K562 (cell line): ENCODE measurements around the gene SMIM21. TPM values are rescaled to one million over a fixed set of nuclear protein-coding genes. Genes with fewer than 3 reads are reported as not detected.

ENCODE experiments used
- ATAC-seq: fragments of 200-7000 bp; cut with Tn5 transposase; 3 replicates; pipeline ENCODE4 v1.9.1; 2020; ENCODE audit warnings: moderate library complexity
- BruUV-seq: library from RNA; stranded (reverse); fragments of 400-500 nt; replicated peaks from 2 replicates; lab custom pipeline; 2021; lab: Mats Ljungman, UMichigan
- CTCF ChIA-PET: fragments of 300-600 bp; formaldehyde crosslinking; extraction: SDS; loops from one replicate; lab custom pipeline; 2021; ENCODE audit warnings: low intra/inter-chr PET ratio; lab: Yijun Ruan, JAX
- POLR2A ChIA-PET: fragments of 300-600, 350-650 bp; sonication (Branson Sonifier 250); formaldehyde crosslinking; extraction: SDS; loops from one replicate; lab custom pipeline; 2021; ENCODE audit warnings: antibody characterized with exemption, inconsistent platforms; lab: Yijun Ruan, JAX
- DNase-seq, 4 experiments: peaks; one replicate each; pipeline versions ENCODE4 v3.0.0 to v3.0.0-alpha.2; 2011 to 2018; ENCODE audit warnings: low spot score in 3 of 4, mixed read lengths in 3 of 4; ENCODE audit errors: extremely low read depth in 1 of 4
- FAIRE-seq: peaks from 2 replicates; lab custom pipeline; 2011; peaks lifted over from hg19 to GRCh38; lab: Jason Lieb, UNC
- H2AFZ ChIP-seq: 2 replicates; pipeline ENCODE4 v1.6.0; 2011; ENCODE audit warnings: low read depth, low read length, control low read depth, inconsistent platforms
- H3K27ac ChIP-seq: fragments of 200-600 bp; 3 replicates; pipeline ENCODE4 v1.8.0; 2011; ENCODE audit warnings: low read depth, mild to moderate bottlenecking, control low read depth, inconsistent platforms, low read length, moderate library complexity, mixed read lengths; ENCODE audit errors: extremely low read depth
- H3K27me3 ChIP-seq, 2 experiments: fragments of 300-600 bp in 1 of 2; 2 replicates in 1 of 2; 3 replicates in 1 of 2; pipeline versions ENCODE4 v1.6.0 to v1.8.0; 2011; ENCODE audit warnings: inconsistent platforms in 2 of 2, low read length in 2 of 2, mild to moderate bottlenecking in 1 of 2, mixed read lengths in 1 of 2, moderate library complexity in 1 of 2; ENCODE audit not compliant: control insufficient read depth in 2 of 2, insufficient read depth in 2 of 2
- H3K36me3 ChIP-seq: fragments of 300-600 bp; 3 replicates; pipeline ENCODE4 v1.8.0; 2011; ENCODE audit warnings: mild to moderate bottlenecking, low read length, inconsistent platforms; ENCODE audit not compliant: control insufficient read depth, insufficient read depth
- H3K4me1 ChIP-seq, 2 experiments: fragments of 200-600 bp in 1 of 2; replicated peaks in 1 of 2; 2 replicates in 1 of 2; 3 replicates in 1 of 2; pipeline versions ENCODE4 v1.5.1 to v1.8.0; 2011; ENCODE audit warnings: inconsistent platforms in 2 of 2, low read length in 2 of 2, mild to moderate bottlenecking in 1 of 2, mixed read lengths in 1 of 2, moderate library complexity in 1 of 2; ENCODE audit not compliant: control insufficient read depth in 2 of 2, insufficient read depth in 2 of 2
- H3K4me2 ChIP-seq: 2 replicates; pipeline ENCODE4 v1.6.1; 2011; ENCODE audit warnings: low read length, control low read depth, inconsistent platforms, mixed read lengths; ENCODE audit not compliant: insufficient read depth
- H3K4me3 ChIP-seq: fragments of 200-600 bp; sonication (generic), shearing (Covaris generic); 2 replicates; pipeline ENCODE4 v1.5.1; 2016; ENCODE audit warnings: control low read depth, inconsistent platforms
- H3K79me2 ChIP-seq: fragments of 200-600 bp; 3 replicates; pipeline ENCODE4 v1.8.0; 2011; ENCODE audit warnings: low read length, inconsistent platforms; ENCODE audit not compliant: control insufficient read depth, insufficient read depth
- H3K9ac ChIP-seq, 2 experiments: 2 replicates each; pipeline versions ENCODE4 v1.6.0 to v1.6.1; 2011; ENCODE audit warnings: low read depth in 2 of 2, low read length in 2 of 2, control low read depth in 1 of 2, inconsistent platforms in 1 of 2, mild to moderate bottlenecking in 1 of 2, mixed read lengths in 1 of 2; ENCODE audit not compliant: insufficient read depth in 1 of 2
- H3K9me1 ChIP-seq: one replicate; pipeline ENCODE4 v1.6.0; 2011; ENCODE audit warnings: inconsistent platforms, mild to moderate bottlenecking, low read length, moderate library complexity; ENCODE audit not compliant: control insufficient read depth, insufficient read depth
- H3K9me3 ChIP-seq: replicated peaks from 2 replicates; pipeline ENCODE4 v1.5.1; 2011; ENCODE audit warnings: low read depth, low read length, inconsistent platforms; ENCODE audit not compliant: control insufficient read depth, insufficient read depth
- H4K20me1 ChIP-seq: replicated peaks from 2 replicates; pipeline ENCODE4 v1.6.1; 2011; ENCODE audit warnings: low read length, inconsistent platforms, mixed read lengths; ENCODE audit not compliant: control insufficient read depth, insufficient read depth
- ERF ChIP-seq: fragments of 450-650 bp; formaldehyde crosslinking; IDR thresholded peaks from 2 replicates; pipeline ENCODE4 v1.4.0; 2020; ENCODE audit warnings: mild to moderate bottlenecking, mixed read lengths
- GTF2A2 ChIP-seq: IDR thresholded peaks from 2 replicates; pipeline ENCODE4 v1.6.1; 2016; ENCODE audit warnings: mild to moderate bottlenecking, missing genetic modification characterization, missing compliant biosample characterization
- NFE2 ChIP-seq: IDR thresholded peaks from 2 replicates; pipeline ENCODE4 v1.6.1; 2014; ENCODE audit warnings: antibody characterized with exemption, low read depth
- NFE2L1 ChIP-seq: fragments of 450-650 bp; IDR thresholded peaks from 2 replicates; pipeline ENCODE4 v1.6.1; 2016; ENCODE audit warnings: missing genetic modification characterization, low read depth, mild to moderate bottlenecking, missing compliant biosample characterization, moderate library complexity, borderline replicate concordance
- SAP30 ChIP-seq: fragments of 200-600 bp; sonication (generic); IDR thresholded peaks from 2 replicates; pipeline ENCODE4 v1.6.1; 2012; ENCODE audit warnings: borderline replicate concordance, low read depth, mild to moderate bottlenecking, moderate library complexity, low read length, control low read depth, inconsistent platforms; ENCODE audit not compliant: insufficient read depth, poor library complexity, severe bottlenecking
- SFPQ ChIP-seq: fragments of 200-400 bp; formaldehyde crosslinking; IDR thresholded peaks from 2 replicates; pipeline ENCODE4 v1.6.1; 2017; ENCODE audit warnings: mild to moderate bottlenecking, low read depth, low read length, moderate library complexity
- SIRT6 ChIP-seq: IDR thresholded peaks from one replicate; pipeline ENCODE4 v1.6.1; 2012; ENCODE audit warnings: low read depth, mild to moderate bottlenecking, control low read depth, inconsistent platforms, low read length, moderate library complexity
- ZNF184 ChIP-seq: sonication (generic); formaldehyde crosslinking; IDR thresholded peaks from 2 replicates; pipeline ENCODE4 v1.5.0; 2020; ENCODE audit warnings: missing genetic modification reagents
- ZNF444 ChIP-seq: fragments of 250-450 bp; sonication (Bioruptor Pico); IDR thresholded peaks from 2 replicates; pipeline ENCODE4 v1.4.0; 2020; ENCODE audit warnings: mild to moderate bottlenecking, moderate library complexity
- WGBS: fragments of 100-300 bp; shearing (Covaris generic); methylation state at CpG from one replicate; pipeline ENCODE4 v1.1.6; 2016; ENCODE audit warnings: low coverage, mixed read lengths; ENCODE audit not compliant: insufficient coverage; ENCODE audit errors: missing lambda C conversion rate; 5-methylcytosine and 5-hydroxymethylcytosine counted together
- in situ Hi-C: fragments of 300-500 bp; cut with MboI; formaldehyde crosslinking; loops from 4 replicates; pipeline ENCODE4 v1.15.0; 2018; ENCODE audit warnings: inconsistent platforms, mixed read lengths
- intact Hi-C: fragments of 100-400 bp; cut with micrococcal nuclease; formaldehyde crosslinking; loops from 2 replicates; pipeline ENCODE4 v1.14.2; 2022
- polyA plus RNA-seq, 8 experiments: library from polyadenylated mRNA; depleted of rRNA in 4 of 8; stranded (reverse) in 5 of 8; unstranded in 3 of 8; fragments of >200 nt; fragmentation: Nextera tagmentation in 2 of 8; fragmentation: Illumina TruSeq in 1 of 8; extraction: Ambion mirVana in 2 of 8; extraction: Trizol in 1 of 8; gene quantifications; 2 replicates each; pipeline versions ENCODE4 v1.2.1 to v1.2.3, GENCODE V29; 2011 to 2014; ENCODE audit warnings: inconsistent platforms in 1 of 8, missing spikeins in 1 of 8
- total RNA-seq, 7 experiments: library from RNA; depleted of rRNA in 6 of 7; stranded (reverse); fragments of >200 nt in 6 of 7; fragmentation: Illumina TruSeq in 2 of 7; extraction: Trizol in 2 of 7; gene quantifications; 2 replicates each; pipeline versions ENCODE4 v1.2.1 to v1.2.3, GENCODE V29; 2011 to 2021; ENCODE audit warnings: low replicate concordance in 1 of 7

SMIM21 gene
- total and polyA plus RNA-seq, 9 of the 15 experiments (the other 6 are each of a cell fraction or from before 2014, with no cell fraction given): not detected

- Histone ChIP-seq H3K4me1 (no peaks in the 10 kb centered on the region), H3K27me3 (peaks cover 0 to 24% of the 10 kb centered on the region in 2 experiments; a peak in 3 of 5 replicates), H3K79me2 (no peaks in the 10 kb centered on the region), H3K9me1 (no peaks in the 10 kb centered on the region), H4K20me1 (no peaks in the 10 kb centered on the region), H2AFZ (no peak overlapping the region), H3K9me3 (no peaks in the 10 kb centered on the region), H3K4me2 (no peak overlapping the region), H3K36me3 (no peaks in the 10 kb centered on the region), H3K4me3 (no peak overlapping the region), H3K27ac (no peak overlapping the region), H3K9ac (no peak overlapping the region)
- BruUV-seq: no TSS peak
- FAIRE-seq: no peak
- intact Hi-C loops (no loop called here), in situ Hi-C loops (no loop called here)
- ChIA-PET CTCF (no interaction called here), POLR2A (no interaction called here)
- 3% methylated on average over 10 of the region's 11 CpGs for WGBS
- no peak for TF ChIP-seq SAP30
- TF ChIP-seq ERF (CRISPR knock-in tag): no peak
- no peak for TF ChIP-seq NFE2L1 (tag)
- no peak for TF ChIP-seq SFPQ
- no peak for TF ChIP-seq ZNF184 (CRISPR knock-in tag)
- TF ChIP-seq NFE2: no peak
- TF ChIP-seq GTF2A2 (tag): no peak
- no peak for TF ChIP-seq ZNF444
- TF ChIP-seq SIRT6: no peak
- ATAC-seq: no peak
- no peak for DNase-seq
Observed at GRCh38 chr18:75360941-75361340, 66.6 kb downstream of the SMIM21 start.
